ENCODE data around the gene PTPN3. TPM values are rescaled to one million over a fixed set of nuclear protein-coding genes. Genes with fewer than 3 reads are reported as not detected.

The PTPN3 gene
- polyA plus RNA-seq, 4 donors: 15.3 to 43.5 (median 34.0) TPM

DNA sequence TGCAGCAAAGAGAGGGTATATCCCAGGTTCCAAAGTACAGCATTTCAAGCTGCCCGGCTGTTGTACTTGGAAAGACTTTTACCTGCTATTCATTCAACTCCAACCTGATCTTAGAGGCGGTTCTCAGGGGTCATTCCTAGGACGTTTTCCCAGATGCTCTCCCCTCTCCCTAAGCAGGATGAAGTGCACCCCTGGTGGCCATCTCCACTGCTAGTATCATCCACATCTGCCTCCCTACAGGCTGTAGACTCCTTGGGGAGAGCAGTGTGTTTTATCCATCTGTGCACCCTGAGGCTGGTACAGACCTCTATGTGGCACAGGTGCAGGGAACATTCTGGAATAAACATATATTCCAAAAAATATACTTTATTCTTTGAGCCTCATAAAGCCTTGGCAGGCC, 56.8 kb downstream of the PTPN3 start:
- FAIRE-seq: no peak
- Histone ChIP-seq H3K4me3 (ENCODE audit: low read depth in 1 of 3, low read length in 3 of 3) (no peak overlapping the region), H3K9me3 (ENCODE audit: control insufficient read depth in 2 of 2, insufficient read depth in 1 of 2, low read depth in 1 of 2, low read length in 1 of 2) (no peaks in the 10 kb centered on the region), H3K4me1 (ENCODE audit: control insufficient read depth in 3 of 3, insufficient read depth in 2 of 3, low read depth in 1 of 3, low read length in 2 of 3) (peaks cover 0 to 10% (median 0%) of the 10 kb centered on the region in 3 donors), H3K36me3 (ENCODE audit: control insufficient read depth in 3 of 3, insufficient read depth in 2 of 3, low read depth in 1 of 3, low read length in 3 of 3) (peaks cover 0 to 42% (median 10%) of the 10 kb centered on the region in 3 donors), H3K27me3 (ENCODE audit: control insufficient read depth in 3 of 3, insufficient read depth in 3 of 3, low read length in 3 of 3) (no peaks in the 10 kb centered on the region), H3K27ac (ENCODE audit: low read depth in 1 of 3, low read length in 2 of 3) (peak overlapping the region in 1 of 3 donors; percentile 62)
- WGBS, 3 donors: 19 to 27% (median 22%) methylated on average over 3 of the region's 3 CpGs
- DNase-seq: no peak

DNA sequence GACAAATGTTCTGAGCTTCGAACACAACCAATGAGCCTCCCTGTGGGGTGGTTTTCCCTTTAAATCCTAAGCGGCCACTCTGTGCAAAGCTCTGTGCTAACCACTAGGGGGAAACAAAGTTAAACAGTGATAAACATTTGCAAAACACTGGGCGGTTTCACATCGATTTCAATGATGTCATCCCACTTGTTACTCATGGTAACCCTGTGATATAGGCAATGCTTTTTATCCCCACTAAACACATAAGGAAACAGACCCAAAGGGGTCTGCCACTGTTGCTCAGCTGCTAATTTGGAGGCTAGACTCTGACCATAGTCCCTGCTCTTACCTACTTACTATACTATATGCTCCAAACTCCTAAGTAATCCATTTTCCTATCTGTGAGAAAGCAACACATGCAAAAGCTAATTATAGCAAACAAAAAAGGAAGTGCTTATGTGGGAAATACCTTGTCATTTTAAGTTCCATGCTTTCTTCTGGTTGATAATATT, 57.3 kb downstream of the PTPN3 start:
- FAIRE-seq: no peak
- H3K4me3 ChIP-seq (ENCODE audit: low read depth in 1 of 3, low read length in 3 of 3): no peak overlapping the region
- H3K36me3 ChIP-seq (ENCODE audit: control insufficient read depth in 3 of 3, insufficient read depth in 2 of 3, low read depth in 1 of 3, low read length in 3 of 3): peaks cover 0 to 38% (median 9%) of the 10 kb centered on the region in 3 donors
- DNase-seq: peak; percentile 72 to 86
- no peaks in the 10 kb centered on the region for H3K9me3 ChIP-seq (ENCODE audit: control insufficient read depth in 2 of 2, insufficient read depth in 1 of 2, low read depth in 1 of 2, low read length in 1 of 2)
- H3K27me3 ChIP-seq (ENCODE audit: control insufficient read depth in 3 of 3, insufficient read depth in 3 of 3, low read length in 3 of 3): no peaks in the 10 kb centered on the region
- WGBS, 3 donors: 6 to 10% (median 7%) methylated on average over 4 of the region's 4 CpGs
- H3K4me1 ChIP-seq (ENCODE audit: control insufficient read depth in 3 of 3, insufficient read depth in 2 of 3, low read depth in 1 of 3, low read length in 2 of 3): peaks cover 0 to 10% (median 0%) of the 10 kb centered on the region in 3 donors
- H3K27ac ChIP-seq (ENCODE audit: low read depth in 1 of 3, low read length in 2 of 3): peak overlapping the region in 1 of 3 donors; percentile 62

DNA sequence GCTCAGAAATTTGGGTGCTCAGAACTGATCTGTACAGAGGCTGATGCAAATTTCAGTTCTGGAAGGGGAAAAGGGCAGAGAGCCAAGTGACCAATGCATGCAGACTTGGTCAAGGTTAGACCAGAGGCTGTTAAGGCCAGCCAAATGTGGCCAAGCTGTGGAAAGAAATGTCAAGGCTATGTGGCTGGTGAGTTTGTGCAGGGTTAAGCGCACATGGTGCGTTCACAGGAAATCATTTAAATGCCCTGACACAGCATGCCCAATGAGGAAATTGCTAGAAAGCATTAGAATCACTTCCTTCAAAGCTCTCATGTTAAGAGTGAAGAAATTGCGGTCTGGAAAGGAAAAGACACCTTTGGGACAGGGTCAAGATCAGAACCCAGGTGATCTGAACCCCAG, 58.0 kb downstream of the PTPN3 start:
- Histone ChIP-seq H3K4me3 (ENCODE audit: low read depth in 1 of 3, low read length in 3 of 3) (no peak overlapping the region), H3K27ac (ENCODE audit: low read depth in 1 of 3, low read length in 2 of 3) (no peak overlapping the region), H3K36me3 (ENCODE audit: control insufficient read depth in 3 of 3, insufficient read depth in 2 of 3, low read depth in 1 of 3, low read length in 3 of 3) (peaks cover 0 to 42% (median 8%) of the 10 kb centered on the region in 3 donors), H3K27me3 (ENCODE audit: control insufficient read depth in 3 of 3, insufficient read depth in 3 of 3, low read length in 3 of 3) (no peaks in the 10 kb centered on the region), H3K9me3 (ENCODE audit: control insufficient read depth in 2 of 2, insufficient read depth in 1 of 2, low read depth in 1 of 2, low read length in 1 of 2) (no peaks in the 10 kb centered on the region), H3K4me1 (ENCODE audit: control insufficient read depth in 3 of 3, insufficient read depth in 2 of 3, low read depth in 1 of 3, low read length in 2 of 3) (peaks cover 0 to 10% (median 0%) of the 10 kb centered on the region in 3 donors)
- WGBS, 3 donors: 61 to 90% (median 70%) methylated on average over 3 of the region's 3 CpGs
- DNase-seq (no peak), FAIRE-seq (no peak)

DNA sequence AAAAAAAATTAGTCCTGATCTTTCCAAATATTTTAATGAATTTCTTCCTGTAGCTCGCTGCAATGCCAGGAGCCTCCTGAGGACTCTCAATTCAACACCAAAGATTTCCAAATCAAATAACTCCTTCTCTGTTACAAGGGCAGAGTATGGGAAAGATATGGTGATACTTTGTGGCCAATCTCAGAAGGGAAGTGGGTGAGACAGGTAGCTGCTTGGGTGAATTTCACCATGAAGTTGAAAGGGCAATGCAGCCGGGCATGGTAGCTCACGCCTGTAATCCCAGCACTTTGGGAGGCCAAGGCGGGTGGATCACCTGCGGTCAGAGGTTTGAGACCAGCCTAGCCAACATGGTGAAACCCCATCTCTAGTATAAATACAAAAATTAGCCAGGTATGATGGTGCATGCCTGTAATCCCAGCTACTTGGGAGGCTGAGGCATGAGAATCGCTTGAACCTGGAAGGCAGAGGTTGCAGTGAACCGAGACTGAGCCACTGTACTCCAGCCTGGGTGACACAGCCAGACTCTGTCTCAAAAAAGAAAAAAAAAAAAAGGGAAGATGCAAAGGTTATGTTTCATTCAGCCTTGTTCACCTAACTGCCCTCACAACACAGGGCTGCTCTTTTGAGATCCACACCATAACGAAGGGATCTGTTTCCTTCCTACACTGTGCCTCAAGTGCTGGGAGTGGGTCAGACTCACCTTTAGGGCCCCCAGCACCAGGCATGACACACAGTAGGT, 58.6 kb downstream of the PTPN3 start:
- Histone ChIP-seq H3K27me3 (ENCODE audit: control insufficient read depth in 3 of 3, insufficient read depth in 3 of 3, low read length in 3 of 3) (peaks cover 0 to 2% (median 0%) of the 10 kb centered on the region in 3 donors), H3K27ac (ENCODE audit: low read depth in 1 of 3, low read length in 2 of 3) (no peak overlapping the region), H3K4me1 (ENCODE audit: control insufficient read depth in 3 of 3, insufficient read depth in 2 of 3, low read depth in 1 of 3, low read length in 2 of 3) (peaks cover 0 to 10% (median 0%) of the 10 kb centered on the region in 3 donors), H3K4me3 (ENCODE audit: low read depth in 1 of 3, low read length in 3 of 3) (no peak overlapping the region), H3K9me3 (ENCODE audit: control insufficient read depth in 2 of 2, insufficient read depth in 1 of 2, low read depth in 1 of 2, low read length in 1 of 2) (no peaks in the 10 kb centered on the region), H3K36me3 (ENCODE audit: control insufficient read depth in 3 of 3, insufficient read depth in 2 of 3, low read depth in 1 of 3, low read length in 3 of 3) (peaks cover 0 to 42% (median 5%) of the 10 kb centered on the region in 3 donors)
- 86 to 93% (median 86%) methylated on average over 8 of the region's 8 CpGs for WGBS, 3 donors
- DNase-seq: no peak
- no peak for FAIRE-seq

DNA sequence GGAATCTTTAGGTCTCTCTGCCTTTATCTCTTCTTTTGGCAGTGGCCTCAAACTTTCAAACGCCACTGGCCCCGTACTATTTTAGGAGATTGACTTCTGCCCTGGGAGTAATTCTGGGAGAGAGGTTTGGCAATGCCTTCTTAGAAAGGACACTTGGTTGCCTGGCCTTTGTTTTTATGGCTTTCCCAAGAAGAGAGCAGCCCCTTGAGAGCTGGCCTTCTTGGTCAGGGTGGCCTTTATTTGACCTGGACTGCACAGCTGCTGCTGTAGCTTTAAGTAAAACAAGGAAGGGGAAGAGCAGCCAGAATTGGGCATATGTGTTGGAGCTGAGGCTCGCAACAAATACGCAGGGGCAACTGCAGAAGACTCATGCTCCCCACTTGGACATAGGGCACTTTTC, 60.8 kb downstream of the PTPN3 start:
- Histone ChIP-seq H3K4me1 (ENCODE audit: control insufficient read depth in 3 of 3, insufficient read depth in 2 of 3, low read depth in 1 of 3, low read length in 2 of 3) (peaks cover 0 to 10% (median 0%) of the 10 kb centered on the region in 3 donors), H3K4me3 (ENCODE audit: low read depth in 1 of 3, low read length in 3 of 3) (no peak overlapping the region)

DNA sequence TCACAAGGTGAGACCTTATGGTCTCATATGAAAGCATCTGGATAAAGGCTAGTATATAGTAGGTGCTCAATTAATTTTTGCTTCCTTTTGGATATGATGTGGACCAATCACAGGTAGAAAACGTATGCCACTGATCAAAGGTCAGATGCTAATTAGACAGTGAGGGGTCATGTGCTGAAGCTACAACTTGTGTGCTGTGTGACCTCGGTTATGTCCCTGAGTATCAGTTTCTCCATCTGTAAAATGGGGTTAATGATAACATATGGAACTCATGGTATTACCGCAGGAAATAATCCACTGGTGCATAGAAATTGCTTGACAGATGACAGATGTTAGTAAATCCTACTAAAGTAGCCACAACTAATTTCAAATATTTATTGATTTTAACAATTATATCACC, 62.0 kb downstream of the PTPN3 start:
- WGBS, 3 donors: 83 to 85% (median 84%) methylated on average over 3 of the region's 3 CpGs
- Histone ChIP-seq H3K27ac (ENCODE audit: low read depth in 1 of 3, low read length in 2 of 3) (no peak overlapping the region), H3K4me1 (ENCODE audit: control insufficient read depth in 3 of 3, insufficient read depth in 2 of 3, low read depth in 1 of 3, low read length in 2 of 3) (peaks cover 0 to 4% (median 0%) of the 10 kb centered on the region in 3 donors), H3K27me3 (ENCODE audit: control insufficient read depth in 3 of 3, insufficient read depth in 3 of 3, low read length in 3 of 3) (peaks cover 0 to 3% (median 0%) of the 10 kb centered on the region in 3 donors), H3K4me3 (ENCODE audit: low read depth in 1 of 3, low read length in 3 of 3) (no peak overlapping the region), H3K36me3 (ENCODE audit: control insufficient read depth in 3 of 3, insufficient read depth in 2 of 3, low read depth in 1 of 3, low read length in 3 of 3) (peaks cover 0 to 42% (median 8%) of the 10 kb centered on the region in 3 donors), H3K9me3 (ENCODE audit: control insufficient read depth in 2 of 2, insufficient read depth in 1 of 2, low read depth in 1 of 2, low read length in 1 of 2) (no peaks in the 10 kb centered on the region)
- FAIRE-seq: no peak
- no peak for DNase-seq

More for the DNA sequence above, 60.8 kb downstream of the PTPN3 start:
- H3K27ac ChIP-seq (ENCODE audit: low read depth in 1 of 3, low read length in 2 of 3): no peak overlapping the region
- WGBS, 3 donors: 59 to 87% (median 63%) methylated on average over 4 of the region's 4 CpGs
- no peaks in the 10 kb centered on the region for H3K9me3 ChIP-seq (ENCODE audit: control insufficient read depth in 2 of 2, insufficient read depth in 1 of 2, low read depth in 1 of 2, low read length in 1 of 2)
- H3K27me3 ChIP-seq (ENCODE audit: control insufficient read depth in 3 of 3, insufficient read depth in 3 of 3, low read length in 3 of 3): peaks cover 0 to 3% (median 0%) of the 10 kb centered on the region in 3 donors
- H3K36me3 ChIP-seq (ENCODE audit: control insufficient read depth in 3 of 3, insufficient read depth in 2 of 3, low read depth in 1 of 3, low read length in 3 of 3): peaks cover 0 to 39% (median 5%) of the 10 kb centered on the region in 3 donors
- DNase-seq (no peak), FAIRE-seq (no peak)

DNA sequence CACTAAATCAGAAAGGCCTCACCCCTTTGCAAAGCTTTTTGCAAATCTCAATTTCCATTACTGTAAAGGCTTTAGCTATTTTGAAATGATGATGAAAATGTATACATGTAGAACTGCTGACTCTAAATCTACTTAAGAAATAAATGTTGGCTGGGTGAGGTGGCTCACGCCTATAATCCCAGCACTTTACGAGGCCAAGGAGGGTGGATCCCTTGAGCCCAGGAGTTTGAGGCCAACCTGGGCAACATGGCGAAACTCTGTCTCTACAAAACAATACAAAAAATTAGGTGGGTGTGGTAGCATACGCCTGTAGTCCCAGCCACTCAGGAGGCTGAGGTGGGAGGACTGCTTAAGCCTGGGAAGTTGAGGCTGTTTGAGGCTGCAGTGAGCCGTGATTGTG, 64.6 kb downstream of the PTPN3 start:
- peaks cover 0 to 3% (median 0%) of the 10 kb centered on the region in 3 donors for H3K27me3 ChIP-seq (ENCODE audit: control insufficient read depth in 3 of 3, insufficient read depth in 3 of 3, low read length in 3 of 3)
- H3K4me3 ChIP-seq (ENCODE audit: low read depth in 1 of 3, low read length in 3 of 3): no peak overlapping the region
- H3K27ac ChIP-seq (ENCODE audit: low read depth in 1 of 3, low read length in 2 of 3): no peak overlapping the region
- no peaks in the 10 kb centered on the region for H3K4me1 ChIP-seq (ENCODE audit: control insufficient read depth in 3 of 3, insufficient read depth in 2 of 3, low read depth in 1 of 3, low read length in 2 of 3)
- 87 to 92% (median 90%) methylated on average over 5 of the region's 5 CpGs for WGBS, 3 donors
- no peak for FAIRE-seq
- peaks cover 0 to 45% (median 13%) of the 10 kb centered on the region in 3 donors for H3K36me3 ChIP-seq (ENCODE audit: control insufficient read depth in 3 of 3, insufficient read depth in 2 of 3, low read depth in 1 of 3, low read length in 3 of 3)
- DNase-seq: no peak
- H3K9me3 ChIP-seq (ENCODE audit: control insufficient read depth in 2 of 2, insufficient read depth in 1 of 2, low read depth in 1 of 2, low read length in 1 of 2): no peaks in the 10 kb centered on the region

DNA sequence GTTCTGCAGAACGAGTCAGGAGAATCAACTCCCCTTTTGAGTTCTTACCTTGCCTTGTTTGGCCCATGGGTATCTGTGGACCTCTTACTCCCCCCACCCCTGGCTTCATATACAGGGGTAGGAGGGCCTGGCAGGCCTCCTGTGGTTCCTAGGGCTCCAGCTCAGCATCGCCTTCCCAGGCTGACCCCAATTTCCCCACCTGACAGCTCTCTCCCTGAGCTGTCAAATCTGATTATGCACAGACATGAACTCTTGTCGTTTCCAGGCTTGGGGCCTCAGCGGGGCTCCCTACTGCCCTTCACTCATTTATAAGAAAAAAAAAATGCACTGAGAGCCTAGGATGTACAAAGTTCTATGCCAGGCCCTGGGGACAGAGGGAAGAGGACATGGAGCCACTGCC, 67.9 kb downstream of the PTPN3 start:
- peaks cover 3 to 50% (median 16%) of the 10 kb centered on the region in 3 donors for H3K36me3 ChIP-seq (ENCODE audit: control insufficient read depth in 3 of 3, insufficient read depth in 2 of 3, low read depth in 1 of 3, low read length in 3 of 3)
- WGBS, 3 donors: 62 to 72% (median 68%) methylated on average over 4 of the region's 4 CpGs

More for the DNA sequence above, 67.9 kb downstream of the PTPN3 start:
- Histone ChIP-seq H3K9me3 (ENCODE audit: control insufficient read depth in 2 of 2, insufficient read depth in 1 of 2, low read depth in 1 of 2, low read length in 1 of 2) (no peaks in the 10 kb centered on the region), H3K27me3 (ENCODE audit: control insufficient read depth in 3 of 3, insufficient read depth in 3 of 3, low read length in 3 of 3) (peaks cover 0 to 3% (median 0%) of the 10 kb centered on the region in 3 donors), H3K4me3 (ENCODE audit: low read depth in 1 of 3, low read length in 3 of 3) (no peak overlapping the region), H3K27ac (ENCODE audit: low read depth in 1 of 3, low read length in 2 of 3) (no peak overlapping the region), H3K4me1 (ENCODE audit: control insufficient read depth in 3 of 3, insufficient read depth in 2 of 3, low read depth in 1 of 3, low read length in 2 of 3) (no peaks in the 10 kb centered on the region)
- FAIRE-seq (no peak), DNase-seq (no peak)

Data from small intestine (tissue), 7 donors.